NCI-H510A (cell line): Measurements from ENCODE around the gene SLC45A2.
A peak's percentile ranks its signal among the peaks of the same experiment; 100 is the strongest.
"Not testable (repeated sequence)": the region's sequence is repeated elsewhere in the genome, so short reads cannot be mapped to it uniquely, and the experiment has no call there.

Source experiments
- DNase-seq: peaks from one replicate; lab custom pipeline; 2025; lab: John Stamatoyannopoulos, UW

SLC45A2 gene

GRCh38 chr5:33984671-33985124 is at the start of gene SLC45A2:
Gene SLC45A2, minus strand, starts transcription at chr5:33984693. Its CDS starts 110 bp downstream, at chr5:33984583.
- DNase-seq = no peak

- DNase-seq = no peak
These were observed 47.5 kb upstream of the SLC45A2 start for GRCh38 chr5:34031966-34032365.

GRCh38 chr5:34031117-34031516 is 46.6 kb upstream of the SLC45A2 start:
- DNase-seq = no peak

GRCh38 chr5:34030585-34030984 is 46.1 kb upstream of the SLC45A2 start:
- not testable (repeated sequence) for DNase-seq

GRCh38 chr5:34030048-34030447 is 45.6 kb upstream of the SLC45A2 start:
- DNase-seq = no peak

- DNase-seq = no peak
These were observed 43.9 kb upstream of the SLC45A2 start for GRCh38 chr5:34028349-34028748.

- no peak for DNase-seq
These were observed 41.7 kb upstream of the SLC45A2 start for GRCh38 chr5:34026089-34026761.

GRCh38 chr5:34022121-34022705 is 37.7 kb upstream of the SLC45A2 start:
- DNase-seq = no peak

- DNase-seq = no peak
These were observed 36.8 kb upstream of the SLC45A2 start for GRCh38 chr5:34021334-34021733.

- no peak for DNase-seq
These were observed 36.2 kb upstream of the SLC45A2 start for GRCh38 chr5:34020726-34021125.

- no peak for DNase-seq
These were observed 32.8 kb upstream of the SLC45A2 start for GRCh38 chr5:34017254-34017653.

- DNase-seq = no peak
These were observed 32.3 kb upstream of the SLC45A2 start for GRCh38 chr5:34016750-34017149.

GRCh38 chr5:34016222-34016621 is 31.7 kb upstream of the SLC45A2 start:
- DNase-seq = no peak

- DNase-seq = no peak
These were observed 30.8 kb upstream of the SLC45A2 start for GRCh38 chr5:34015120-34015822.

GRCh38 chr5:34014626-34015025 is 30.1 kb upstream of the SLC45A2 start:
- DNase-seq = no peak

- DNase-seq = no peak
These were observed 29.1 kb upstream of the SLC45A2 start for GRCh38 chr5:34013547-34013946.

GRCh38 chr5:34012791-34013190 is 28.3 kb upstream of the SLC45A2 start:
- no peak for DNase-seq

- no peak for DNase-seq
These were observed 27.0 kb upstream of the SLC45A2 start for GRCh38 chr5:34011536-34011935.

- not testable (repeated sequence) for DNase-seq
These were observed 25.7 kb upstream of the SLC45A2 start for GRCh38 chr5:34010146-34010545.

- DNase-seq = no peak
These were observed 25.1 kb upstream of the SLC45A2 start for GRCh38 chr5:34009610-34010009.

GRCh38 chr5:34008802-34009201 is 24.3 kb upstream of the SLC45A2 start:
- DNase-seq = no peak

GRCh38 chr5:34007621-34008600 is 23.4 kb upstream of the SLC45A2 start, which contains the start of gene AMACR:
Gene AMACR, minus strand, starts transcription at chr5:34008050. Its CDS starts 31 bp downstream, at chr5:34008019.
- peak; percentile 93 for DNase-seq
